T-helper 1 cell treated with Interleukin-12 subunit alpha and Interleukin-12 subunit beta and Interleukin-4 antibody, amounts not matched to agents 30 ng/mL and 1 ng/mL, for 36 hours (primary cell): ENCODE data around the gene ALDH1A2. TPM values are rescaled to one million over a fixed set of nuclear protein-coding genes. Genes with fewer than 3 reads are reported as not detected.

Source experiments
- intact Hi-C: fragments of 100-400 bp; cut with micrococcal nuclease; formaldehyde crosslinking; loops from one replicate; pipeline ENCODE4 v1.15.1; 2024
- total RNA-seq: library from RNA; stranded (reverse); gene quantifications from 2 replicates; pipeline ENCODE4 v1.2.3, GENCODE V29; 2022

ALDH1A2 gene
- total RNA-seq, 1 donor from 2014 or later: not detected

- intact Hi-C loops: no loop called here
Observed at GRCh38 chr15:57910672-57911071, 154.8 kb downstream of the ALDH1A2 start.

- intact Hi-C loops: no loop called here
Observed at GRCh38 chr15:57909388-57909787, 156.1 kb downstream of the ALDH1A2 start.

- intact Hi-C loops: no loop called here
Observed at GRCh38 chr15:57903626-57904025, 161.9 kb downstream of the ALDH1A2 start.

Other genes with a start within 250 kb of the ALDH1A2 start
- gene AQP9, start 72.7 kb upstream of the ALDH1A2 start, total RNA-seq: not detected in 2 replicates